Measurements from ENCODE around the gene CBLC. TPM values are rescaled to one million over a fixed set of nuclear protein-coding genes. Genes with fewer than 3 reads are reported as not detected.

CBLC gene, protein sequence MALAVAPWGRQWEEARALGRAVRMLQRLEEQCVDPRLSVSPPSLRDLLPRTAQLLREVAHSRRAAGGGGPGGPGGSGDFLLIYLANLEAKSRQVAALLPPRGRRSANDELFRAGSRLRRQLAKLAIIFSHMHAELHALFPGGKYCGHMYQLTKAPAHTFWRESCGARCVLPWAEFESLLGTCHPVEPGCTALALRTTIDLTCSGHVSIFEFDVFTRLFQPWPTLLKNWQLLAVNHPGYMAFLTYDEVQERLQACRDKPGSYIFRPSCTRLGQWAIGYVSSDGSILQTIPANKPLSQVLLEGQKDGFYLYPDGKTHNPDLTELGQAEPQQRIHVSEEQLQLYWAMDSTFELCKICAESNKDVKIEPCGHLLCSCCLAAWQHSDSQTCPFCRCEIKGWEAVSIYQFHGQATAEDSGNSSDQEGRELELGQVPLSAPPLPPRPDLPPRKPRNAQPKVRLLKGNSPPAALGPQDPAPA
- not detected in 2 replicates for total RNA-seq

DNA sequence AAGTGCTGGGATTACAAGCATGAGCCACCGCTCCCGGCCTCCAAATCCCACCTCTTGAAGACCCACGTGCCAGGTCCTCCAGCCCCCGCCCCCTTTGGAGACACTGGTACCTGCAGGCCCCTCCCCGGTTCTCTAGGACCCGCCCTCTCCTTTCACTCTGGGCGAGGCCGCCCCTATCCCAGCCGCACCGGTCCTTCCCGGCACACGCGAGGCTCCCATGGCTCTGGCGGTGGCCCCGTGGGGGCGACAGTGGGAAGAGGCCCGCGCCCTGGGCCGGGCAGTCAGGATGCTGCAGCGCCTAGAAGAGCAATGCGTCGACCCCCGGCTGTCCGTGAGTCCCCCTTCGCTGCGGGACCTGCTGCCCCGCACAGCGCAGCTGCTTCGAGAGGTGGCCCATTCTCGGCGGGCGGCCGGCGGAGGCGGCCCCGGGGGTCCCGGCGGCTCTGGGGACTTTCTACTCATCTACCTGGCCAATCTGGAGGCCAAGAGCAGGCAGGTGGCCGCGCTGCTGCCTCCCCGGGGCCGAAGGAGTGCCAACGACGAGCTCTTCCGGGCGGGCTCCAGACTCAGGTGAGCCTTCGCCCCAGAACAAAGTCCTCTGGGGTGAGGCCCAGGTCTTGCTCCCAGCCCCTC, at the start of gene CBLC:
CBLC (plus strand) TSS at position 176 of the 633 bp plus-strand sequence; CDS start at position 218, 42 bp downstream.
- intact Hi-C loops (cut with micrococcal nuclease) = no loop called here

DNA sequence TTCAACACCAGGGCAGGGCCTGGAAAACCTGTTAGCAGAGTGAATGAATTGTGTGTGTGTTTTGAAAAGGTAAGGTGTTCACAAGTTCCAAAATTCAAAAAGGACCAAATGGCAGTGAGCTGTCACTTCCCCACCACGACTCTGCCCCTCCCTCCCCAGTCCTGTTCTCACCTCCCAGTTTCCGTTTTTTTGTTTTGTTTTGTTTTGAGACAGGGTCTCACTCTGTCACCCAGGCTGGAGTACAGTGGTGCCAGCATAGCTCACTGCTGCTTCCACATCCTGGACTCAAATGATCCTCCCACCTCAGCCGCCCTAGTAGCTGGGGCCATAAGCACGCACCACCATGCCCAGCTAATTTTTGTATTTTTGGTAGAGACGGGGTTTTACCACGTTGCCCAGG, 49.5 kb upstream of the CBLC start:
- intact Hi-C loops (cut with micrococcal nuclease) = no loop called here

DNA sequence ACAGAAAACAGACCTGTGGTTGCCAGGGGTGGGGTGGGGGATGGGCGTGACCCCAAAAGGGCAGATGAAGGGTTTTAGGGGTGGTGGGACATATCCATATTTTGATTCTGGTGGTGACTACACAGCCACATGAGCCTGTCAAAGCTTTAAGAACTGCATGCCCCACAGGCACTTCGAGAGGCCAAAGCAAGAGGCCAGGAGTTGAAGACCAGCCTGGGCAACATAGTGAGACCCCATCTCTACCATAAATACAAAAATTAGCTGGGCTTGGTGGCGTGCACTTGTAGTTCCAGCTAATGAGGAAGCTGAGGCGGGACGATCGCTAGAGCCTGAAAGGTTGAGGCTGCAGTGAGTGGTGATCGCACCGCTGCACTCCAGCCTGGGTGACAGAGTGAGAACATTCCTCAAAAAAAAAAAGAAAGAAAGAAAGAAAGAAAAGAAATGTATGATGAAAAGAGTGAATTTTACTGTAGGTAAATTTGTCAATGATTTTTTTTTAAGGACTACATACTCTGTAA, 48.1 kb upstream of the CBLC start:
- intact Hi-C loops (cut with micrococcal nuclease) = no loop called here

DNA sequence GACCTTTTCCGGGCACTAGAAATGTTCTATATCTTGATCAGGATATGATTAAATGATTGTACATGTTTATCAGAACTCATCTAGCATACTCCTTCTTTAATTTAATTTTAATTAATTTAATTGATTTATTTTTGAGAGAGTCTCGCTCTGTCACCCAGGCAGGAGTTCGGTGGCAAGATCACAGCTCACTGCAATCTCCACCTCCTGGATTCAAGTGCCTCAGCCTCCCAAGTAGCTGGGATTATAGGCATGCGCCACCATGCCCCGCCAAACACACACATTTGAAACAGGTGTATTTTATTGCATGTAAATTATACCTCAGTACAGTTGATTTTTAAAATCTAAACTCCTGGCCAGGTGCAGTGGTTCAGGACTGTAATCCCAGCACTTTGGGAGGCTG, 46.6 kb upstream of the CBLC start:
- intact Hi-C loops (cut with micrococcal nuclease) = no loop called here

DNA sequence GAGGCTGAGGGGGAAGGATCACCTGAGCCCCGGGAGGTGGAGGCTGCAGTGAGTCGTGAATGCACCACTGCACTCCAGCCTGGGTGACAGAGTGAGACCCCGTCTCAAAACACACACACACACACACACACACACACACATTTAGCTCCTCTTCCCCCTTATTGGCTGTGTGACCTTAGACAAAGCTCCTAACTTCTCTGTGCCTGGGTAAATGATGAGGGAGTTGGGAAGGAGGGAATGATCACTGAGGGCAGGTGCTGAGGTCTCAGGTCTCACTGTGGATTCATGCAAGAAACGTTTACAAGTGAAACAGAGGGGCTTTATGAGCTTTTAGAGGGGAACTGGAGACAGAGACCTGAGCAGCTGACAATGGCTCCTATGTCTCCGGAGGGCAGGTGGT, 46.1 kb upstream of the CBLC start:
- intact Hi-C loops (cut with micrococcal nuclease) = no loop called here

DNA sequence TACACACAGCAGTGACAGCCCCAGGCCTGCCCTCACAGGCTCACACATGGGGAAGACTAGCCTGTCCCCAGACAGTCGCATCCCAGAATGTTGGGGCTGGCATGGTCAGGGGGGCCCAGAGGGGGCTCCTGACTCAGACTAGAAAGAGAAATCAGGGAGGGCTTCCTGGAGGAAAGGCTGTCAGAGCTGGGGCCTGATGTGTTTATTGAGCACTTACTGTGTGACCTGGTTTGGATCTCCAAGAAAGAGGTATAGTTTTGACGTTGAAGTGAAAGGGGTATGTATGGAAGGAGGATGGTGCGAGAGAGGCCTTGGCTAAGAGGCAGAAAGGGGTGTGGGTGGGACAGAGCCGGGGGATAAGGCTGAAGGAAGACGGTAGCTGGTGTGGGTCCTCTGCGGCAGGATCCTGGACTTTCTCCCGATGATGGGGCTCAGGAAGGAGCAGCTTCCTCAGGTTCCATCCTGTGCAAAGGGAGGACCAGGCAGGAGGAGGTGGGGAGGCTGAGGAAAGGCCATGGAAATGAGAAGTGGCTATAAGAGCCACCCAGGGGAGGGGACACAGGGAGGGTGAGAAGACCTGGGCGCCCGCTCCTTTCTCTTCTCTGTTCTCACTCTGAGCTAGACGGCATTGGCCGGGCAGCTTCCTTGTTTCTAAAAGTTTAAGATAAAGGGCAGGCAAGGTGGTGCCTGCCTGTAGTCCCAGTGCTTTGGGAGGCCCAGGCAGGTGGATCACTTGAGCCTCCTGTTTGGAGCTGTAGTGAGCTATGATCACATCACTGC, 45.3 kb upstream of the CBLC start:
- intact Hi-C loops (cut with micrococcal nuclease) = no loop called here

DNA sequence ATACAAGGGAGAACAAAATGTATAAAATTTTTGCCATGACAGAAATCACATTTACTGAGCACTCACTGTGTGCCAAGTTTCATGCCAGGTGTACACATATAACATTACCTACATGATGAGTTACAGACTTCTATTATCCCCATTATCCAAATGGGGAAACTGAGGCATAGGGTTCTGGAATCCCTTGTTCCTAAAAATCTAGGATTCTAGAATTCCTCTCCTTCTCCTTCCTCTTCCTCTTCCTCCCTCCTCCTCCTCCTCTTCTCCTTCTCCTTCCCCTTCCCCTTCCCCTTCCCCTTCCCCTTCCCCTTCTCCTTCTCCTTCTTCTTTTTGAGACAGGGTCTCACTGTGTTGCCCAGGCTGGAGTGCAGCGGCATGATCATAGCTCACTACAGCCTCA, 43.3 kb upstream of the CBLC start:
- intact Hi-C loops (cut with micrococcal nuclease) = no loop called here

DNA sequence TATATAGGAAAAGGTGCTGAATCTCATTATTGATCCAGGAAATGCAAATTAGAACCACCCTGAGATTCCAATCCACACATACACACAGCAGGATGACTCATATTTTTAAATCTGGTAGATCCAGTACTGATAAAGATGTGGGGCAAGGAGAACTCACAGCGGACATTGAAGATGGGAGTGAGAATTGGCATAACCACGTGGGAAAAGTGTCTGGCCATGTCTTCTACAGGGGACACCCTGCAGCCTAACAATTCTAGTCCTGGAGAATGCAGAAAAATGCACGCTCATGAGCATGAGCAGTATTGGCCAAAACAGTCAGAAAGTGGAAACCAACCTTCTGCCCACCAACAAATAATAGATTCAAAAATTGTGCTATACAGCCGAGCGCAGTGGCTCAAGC, 42.7 kb upstream of the CBLC start:
- intact Hi-C loops (cut with micrococcal nuclease) = no loop called here

DNA sequence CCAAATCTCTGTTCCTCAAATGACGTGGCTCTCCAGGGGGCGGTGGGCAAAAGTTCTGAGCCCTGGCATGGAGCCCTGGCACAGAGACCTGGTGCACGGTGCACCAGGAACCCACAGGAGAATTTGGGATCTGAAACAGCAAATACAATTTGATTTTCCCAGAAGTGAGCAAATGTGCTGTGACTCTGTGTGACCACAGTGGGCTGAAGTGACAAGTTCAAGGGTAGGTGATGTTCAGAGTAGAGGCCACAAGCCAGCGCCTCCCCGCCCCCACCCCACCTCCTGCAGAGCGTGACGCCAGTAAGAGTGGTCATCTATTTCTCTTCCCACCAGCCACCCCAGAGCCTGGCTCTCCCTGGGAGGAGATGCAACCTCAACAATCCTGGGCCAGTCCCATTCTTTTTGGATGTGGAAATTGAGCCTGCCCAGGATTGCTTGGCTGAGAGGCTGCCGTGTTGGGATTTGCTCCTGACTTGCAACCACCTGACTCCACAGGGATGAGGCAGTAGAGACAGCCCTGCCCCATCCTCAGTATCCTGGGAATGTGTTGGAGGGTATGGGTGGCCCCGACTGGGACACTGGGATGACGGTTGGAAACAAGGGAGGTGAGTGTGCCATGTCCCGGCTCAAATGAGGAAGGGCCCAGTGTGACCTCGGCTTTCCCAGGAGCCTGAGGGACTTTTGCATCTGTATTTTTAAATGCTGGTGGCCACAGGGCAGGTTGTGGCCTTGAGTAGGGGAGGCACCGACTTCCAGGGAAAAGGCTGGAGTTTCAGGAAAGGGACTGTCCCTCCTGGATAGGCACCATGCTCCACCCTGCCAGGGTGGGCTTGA, 40.2 kb upstream of the CBLC start:
- intact Hi-C loops (cut with micrococcal nuclease) = no loop called here

DNA sequence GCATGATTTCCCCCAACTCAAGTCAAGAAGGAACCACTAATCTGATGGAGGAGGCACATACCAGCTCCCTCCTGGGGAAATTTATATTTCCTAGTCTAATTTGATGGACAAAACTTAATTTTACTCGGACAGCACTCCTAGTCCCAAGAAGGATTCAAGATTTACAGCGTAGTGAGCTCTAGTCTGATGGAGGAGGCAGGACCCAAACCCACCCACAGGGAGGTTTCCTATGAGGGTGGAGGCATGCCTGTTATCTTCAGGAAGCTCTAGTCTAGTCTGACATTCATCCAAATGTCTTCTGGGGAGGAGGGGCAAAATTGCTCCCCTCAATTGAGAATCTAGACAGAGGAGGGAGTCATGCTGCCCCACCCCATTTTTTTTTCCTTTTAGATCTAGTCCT, 39.6 kb upstream of the CBLC start:
- intact Hi-C loops (cut with micrococcal nuclease) = no loop called here

DNA sequence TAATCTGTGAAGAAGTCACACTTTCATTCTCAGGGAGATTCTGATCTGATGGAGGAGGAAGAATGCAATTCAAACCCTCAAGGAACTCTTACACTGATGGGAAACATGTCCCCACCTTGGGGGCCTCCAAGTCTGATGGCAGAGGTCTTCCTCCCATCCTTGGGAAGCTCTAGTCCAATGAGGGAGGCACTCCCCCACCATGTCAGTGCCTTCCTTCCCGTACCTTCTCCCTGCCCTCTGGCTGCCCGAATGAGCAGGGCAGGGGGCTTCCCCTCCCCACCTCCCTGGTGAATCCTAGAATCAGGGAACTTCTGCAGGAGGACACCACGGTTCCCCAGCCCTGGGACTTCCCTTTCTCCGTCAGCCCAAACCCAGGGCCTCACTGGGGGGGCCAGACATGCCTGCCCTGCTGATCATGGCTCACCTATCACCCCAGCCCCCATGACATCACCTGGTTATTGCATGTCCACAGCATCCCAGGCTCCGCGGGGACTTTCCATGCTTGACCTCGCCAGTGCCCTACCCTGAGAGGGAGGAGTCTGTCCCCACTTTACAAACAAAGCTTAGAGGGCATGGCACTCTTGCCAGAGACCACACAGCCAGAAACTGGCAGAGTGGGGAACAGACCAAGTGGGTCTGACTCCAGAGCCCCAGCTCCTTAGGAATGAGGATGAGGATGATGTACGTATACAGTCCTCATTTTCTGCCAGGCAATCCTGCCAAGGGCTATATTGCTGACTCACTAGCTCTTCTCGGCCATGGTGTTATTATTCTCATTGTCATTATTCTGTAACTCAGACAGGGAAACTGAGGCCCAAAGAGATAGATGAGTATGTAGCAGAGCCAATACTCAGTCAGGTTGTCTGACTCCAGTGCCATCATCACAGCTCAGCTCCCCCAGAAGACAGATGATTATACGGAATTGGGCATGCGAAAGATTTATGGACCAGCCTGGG, 38.8 kb upstream of the CBLC start:
- intact Hi-C loops (cut with micrococcal nuclease) = no loop called here

DNA sequence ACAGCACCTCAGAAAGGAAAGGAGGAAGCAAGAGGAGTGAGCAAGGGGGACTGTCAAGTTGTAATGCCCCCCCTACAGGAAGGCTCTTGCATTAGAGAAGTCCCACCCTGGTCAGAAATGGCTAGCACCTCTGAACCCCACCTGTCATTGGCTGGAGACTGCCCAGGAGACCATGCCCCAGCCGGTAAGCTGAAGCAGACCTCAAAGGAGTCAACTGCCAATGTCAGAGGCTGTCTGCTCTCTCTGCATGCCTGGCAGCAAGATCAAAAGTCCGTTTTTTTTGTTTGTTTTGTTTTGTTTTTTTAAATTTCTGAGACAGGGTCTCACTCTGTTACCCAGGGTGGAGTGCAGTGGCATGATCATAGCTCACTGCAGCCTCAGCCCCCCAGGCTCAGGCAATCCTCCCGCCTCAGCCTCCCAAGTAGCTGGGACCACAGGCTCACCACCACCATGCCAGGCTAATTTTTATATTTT, 37.3 kb upstream of the CBLC start:
- intact Hi-C loops (cut with micrococcal nuclease) = no loop called here

DNA sequence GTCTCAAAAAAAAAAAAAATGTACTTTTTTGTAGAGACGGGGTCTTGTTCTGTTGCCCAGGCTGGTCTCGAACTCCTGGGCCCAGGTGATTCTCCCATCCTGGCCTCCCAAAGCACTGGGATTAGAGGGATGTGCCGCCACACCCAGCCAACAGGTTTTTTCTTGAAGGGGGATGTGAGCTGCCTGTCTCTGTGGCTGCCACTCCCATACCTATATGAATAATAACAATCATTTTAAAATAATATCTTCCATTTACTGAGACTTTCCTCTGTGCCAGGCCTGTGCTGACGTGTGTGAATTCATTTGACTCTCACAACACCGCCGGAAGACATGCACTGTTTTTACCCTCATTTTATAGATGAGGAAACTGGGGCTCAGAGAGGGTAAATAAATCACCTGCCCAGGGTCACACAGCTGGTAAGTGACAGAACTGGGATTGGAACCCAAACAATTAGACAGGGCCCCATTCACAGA, 36.4 kb upstream of the CBLC start:
- intact Hi-C loops (cut with micrococcal nuclease) = no loop called here

DNA sequence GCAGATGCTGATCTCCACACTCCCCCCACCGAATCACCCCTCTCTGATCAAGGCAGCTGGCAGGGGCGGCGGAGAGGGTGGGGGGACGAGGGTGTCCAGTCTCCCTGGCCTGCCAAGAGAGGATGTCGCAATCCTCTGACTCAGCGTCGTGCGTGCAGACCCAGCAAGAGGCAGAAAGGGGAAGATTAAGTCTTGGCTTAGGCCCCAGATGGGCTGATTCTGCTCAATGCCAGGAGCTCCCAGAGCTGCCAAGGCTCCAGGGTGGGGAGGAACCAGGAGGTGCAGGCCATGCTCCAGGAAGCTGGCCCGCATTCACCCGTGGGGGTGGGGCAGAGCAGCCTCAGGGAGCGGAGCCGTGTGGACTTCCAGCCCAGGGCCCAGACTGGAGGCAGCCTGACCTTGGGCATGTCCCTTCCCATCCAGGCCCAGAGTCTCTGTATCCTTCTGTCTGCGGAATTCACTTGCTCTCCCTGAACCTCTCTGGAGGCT, 35.8 kb upstream of the CBLC start:
- intact Hi-C loops (cut with micrococcal nuclease) = no loop called here

DNA sequence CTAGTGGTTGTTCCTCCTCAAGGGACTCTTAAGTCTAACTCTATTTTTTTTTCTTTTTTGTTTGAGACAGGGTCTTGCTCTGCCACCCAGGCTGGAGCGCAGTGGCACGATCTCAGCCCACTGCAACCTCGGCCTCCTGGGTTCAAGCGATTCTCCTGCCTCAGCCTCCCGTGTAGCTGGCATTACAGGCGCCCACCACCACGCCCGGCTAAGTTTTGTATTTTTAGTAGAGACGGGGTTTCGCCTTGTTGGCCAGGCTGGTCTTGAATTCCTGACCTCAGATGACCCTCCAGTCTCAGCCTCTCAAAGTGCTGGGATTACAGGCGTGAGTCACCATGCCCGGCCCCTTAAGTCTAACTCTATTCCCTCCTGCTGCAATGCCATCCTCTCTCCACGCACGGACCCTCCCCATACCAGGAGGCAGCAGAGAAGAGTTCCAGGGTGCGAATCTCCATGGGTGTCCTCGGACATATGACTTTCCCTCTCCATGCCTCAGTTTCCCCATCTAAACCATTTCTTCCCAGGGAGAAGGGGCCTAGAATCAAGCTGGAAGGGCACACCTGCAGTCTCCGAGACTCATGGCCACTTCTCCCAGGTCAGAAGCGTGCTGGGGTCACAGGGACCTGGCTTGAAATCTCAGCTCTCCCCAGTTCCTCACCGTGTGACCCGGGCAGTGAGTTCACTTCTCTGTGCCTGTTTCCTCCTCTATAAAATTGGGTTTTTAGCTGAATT, 35.2 kb upstream of the CBLC start:
- intact Hi-C loops (cut with micrococcal nuclease) = no loop called here

DNA sequence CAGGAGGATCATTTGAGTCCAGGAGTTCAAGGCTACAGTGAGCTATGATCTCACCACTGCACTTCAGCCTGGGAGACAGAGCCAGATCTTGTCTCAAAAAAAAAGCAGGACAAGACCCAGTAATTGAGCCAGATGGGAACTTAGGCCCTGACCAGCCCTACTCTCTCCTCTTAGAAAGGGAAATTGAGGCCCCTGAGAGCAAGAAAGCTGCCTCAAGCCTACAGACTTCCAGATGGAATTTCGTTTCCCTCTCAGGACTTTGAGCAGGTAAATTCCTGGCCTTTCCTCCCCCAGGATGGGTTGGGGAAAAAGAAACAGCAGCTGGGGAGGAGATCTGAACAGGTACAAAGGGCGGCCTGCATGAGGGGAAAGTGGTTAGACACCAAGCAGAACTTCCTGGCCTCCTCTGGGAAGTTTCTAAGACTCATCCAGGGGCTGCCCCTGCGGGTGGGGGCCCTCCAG, 32.8 kb upstream of the CBLC start:
- intact Hi-C loops (cut with micrococcal nuclease) = no loop called here

DNA sequence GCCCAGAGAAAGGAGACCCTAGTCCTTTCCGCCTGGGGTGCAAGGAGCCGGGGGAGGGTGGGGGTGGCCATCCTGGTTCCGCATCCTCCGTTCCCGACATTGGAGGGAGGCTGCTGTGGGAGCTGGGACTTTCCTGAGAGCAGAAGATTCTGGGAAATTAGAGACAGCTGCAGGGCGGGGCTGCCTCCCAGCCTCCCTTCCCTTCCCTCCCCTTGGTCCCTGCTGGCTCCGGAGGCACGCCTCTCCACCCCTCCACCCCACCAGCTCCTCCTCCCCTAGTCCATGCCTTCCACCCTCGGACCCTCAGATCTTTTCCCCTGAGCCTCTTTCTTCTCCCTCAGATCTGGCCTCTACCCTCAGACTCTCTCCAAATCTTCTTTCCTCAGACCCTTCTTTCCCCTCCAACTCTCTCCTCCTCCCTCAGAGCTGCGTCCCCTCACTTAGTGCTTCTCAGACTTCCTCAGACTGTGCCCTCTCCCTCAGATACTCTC, 32.3 kb upstream of the CBLC start:
- intact Hi-C loops (cut with micrococcal nuclease) = no loop called here

DNA sequence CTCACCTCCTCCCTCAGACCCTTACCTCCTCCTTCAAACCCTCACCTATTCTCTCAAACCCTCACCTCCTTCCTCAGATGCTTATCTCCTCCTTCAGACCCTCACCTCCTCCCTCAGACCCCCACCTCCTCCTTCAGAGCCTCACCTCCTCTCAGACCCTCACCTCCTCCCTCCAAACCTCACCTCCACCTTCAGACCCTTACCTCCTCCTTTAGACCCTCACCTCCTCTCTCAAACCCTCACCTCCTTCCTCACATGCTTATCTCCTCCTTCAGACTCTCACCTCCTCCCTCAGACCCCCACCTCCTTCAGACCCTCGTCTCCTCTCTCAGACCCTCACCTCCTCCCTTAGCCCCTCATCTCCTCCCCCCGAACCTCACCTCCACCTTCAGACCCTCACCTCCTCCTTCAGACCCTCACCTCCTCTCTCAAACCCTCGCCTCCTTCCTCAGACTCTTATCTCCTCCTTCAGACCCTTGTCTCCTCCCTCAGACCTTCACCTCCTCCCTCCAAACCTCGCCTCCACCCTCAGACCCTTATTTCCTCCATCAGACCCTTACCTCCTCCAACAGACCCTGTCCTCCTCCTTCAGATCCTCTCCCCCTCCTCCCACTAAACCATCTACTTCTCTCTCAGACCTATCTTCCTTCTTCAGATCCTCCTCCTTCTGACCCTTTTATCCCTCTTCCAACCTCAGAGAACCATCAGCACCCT, 31.6 kb upstream of the CBLC start:
- intact Hi-C loops (cut with micrococcal nuclease) = no loop called here
